HepG2 (cell line): ENCODE measurements around the gene DLG2. TPM values are rescaled to one million over a fixed set of nuclear protein-coding genes. Genes with fewer than 3 reads are reported as not detected.

Experiments
- ATAC-seq: fragments of 200-7000 bp; cut with Tn5 transposase; 3 replicates; pipeline ENCODE4 v1.9.1; 2020; ENCODE audit warnings: mild to moderate bottlenecking, moderate library complexity
- BruUV-seq: library from RNA; stranded (reverse); fragments of 400-500 nt; replicated peaks from 2 replicates; lab custom pipeline; 2021; lab: Mats Ljungman, UMichigan
- CTCF ChIA-PET: fragments of 300-600 bp; formaldehyde crosslinking; extraction: SDS; loops from one replicate; lab custom pipeline; 2021; ENCODE audit warnings: low total read pairs, inconsistent platforms, low intra/inter-chr PET ratio; lab: Yijun Ruan, JAX
- POLR2A ChIA-PET: fragments of 350-600 bp; sonication (Branson Sonifier 250); formaldehyde crosslinking; loops from one replicate; lab custom pipeline; 2020; ENCODE audit warnings: antibody characterized with exemption, inconsistent platforms; lab: Yijun Ruan, JAX
- DNase-seq: peaks from one replicate; pipeline ENCODE4 v3.0.0-alpha.2; 2015; ENCODE audit warnings: low spot score
- FAIRE-seq: peaks from 3 replicates; lab custom pipeline; 2011; peaks lifted over from hg19 to GRCh38; lab: Jason Lieb, UNC
- H2AFZ ChIP-seq: one replicate; pipeline ENCODE4 v1.6.1; 2011; ENCODE audit warnings: low read length, inconsistent platforms
- H3K27ac ChIP-seq: fragments of 300-600 bp; 3 replicates; pipeline ENCODE4 v1.8.0; 2011; ENCODE audit warnings: mixed run types, mild to moderate bottlenecking, mixed read lengths, low read length, inconsistent platforms; ENCODE audit not compliant: insufficient read depth; ENCODE audit errors: extremely low read length
- H3K27me3 ChIP-seq, 2 experiments: fragments of 200-600 bp in 1 of 2; 2 replicates in 1 of 2; 3 replicates in 1 of 2; pipeline versions ENCODE4 v1.6.0 to v1.8.0; 2011; ENCODE audit warnings: low read length in 2 of 2, mild to moderate bottlenecking in 2 of 2, moderate library complexity in 2 of 2, inconsistent platforms in 1 of 2; ENCODE audit not compliant: insufficient read depth in 2 of 2, control insufficient read depth in 1 of 2
- H3K36me3 ChIP-seq, 2 experiments: fragments of 200-600 bp in 1 of 2; replicated peaks in 1 of 2; 2 replicates in 1 of 2; 3 replicates in 1 of 2; pipeline versions ENCODE4 v1.5.1 to v1.8.0; 2011; ENCODE audit warnings: low read length in 2 of 2, inconsistent platforms in 1 of 2; ENCODE audit not compliant: insufficient read depth in 2 of 2, control insufficient read depth in 1 of 2
- H3K4me1 ChIP-seq: 2 replicates; pipeline ENCODE4 v1.5.1; 2012; ENCODE audit warnings: low read length, inconsistent platforms; ENCODE audit not compliant: insufficient read depth
- H3K4me2 ChIP-seq: 2 replicates; pipeline ENCODE4 v1.6.0; 2011; ENCODE audit warnings: low read depth, low read length, inconsistent platforms
- H3K4me3 ChIP-seq, 3 experiments: fragments of 200-600 bp in 1 of 3; sonication (generic), shearing (Covaris generic) in 1 of 3; replicated peaks in 1 of 3; 2 replicates each; pipeline ENCODE4 v1.5.1; 2011 to 2016; ENCODE audit warnings: low read length in 3 of 3, inconsistent platforms in 2 of 3, low read depth in 2 of 3, mild to moderate bottlenecking in 2 of 3, control low read depth in 1 of 3, mixed read lengths in 1 of 3; ENCODE audit not compliant: insufficient read depth in 1 of 3
- H3K79me2 ChIP-seq: one replicate; pipeline ENCODE4 v1.6.1; 2011; ENCODE audit warnings: low read length, inconsistent platforms; ENCODE audit not compliant: insufficient read depth
- H3K9ac ChIP-seq: 2 replicates; pipeline ENCODE4 v1.6.0; 2011; ENCODE audit warnings: mild to moderate bottlenecking, low read depth, low read length, inconsistent platforms; ENCODE audit not compliant: insufficient read depth
- H3K9me3 ChIP-seq: 2 replicates; pipeline ENCODE4 v1.5.1; 2012; ENCODE audit warnings: mild to moderate bottlenecking, low read length
- H4K20me1 ChIP-seq: 2 replicates; pipeline ENCODE4 v1.6.0; 2011; ENCODE audit warnings: inconsistent platforms, mild to moderate bottlenecking, low read length, moderate library complexity; ENCODE audit not compliant: insufficient read depth
- MTF1 ChIP-seq: sonication (generic); formaldehyde crosslinking; IDR thresholded peaks from 2 replicates; pipeline ENCODE4 v1.5.0; 2020; ENCODE audit warnings: missing genetic modification reagents
- STAT5B ChIP-seq: sonication (generic); formaldehyde crosslinking; IDR thresholded peaks from 2 replicates; pipeline ENCODE4 v1.4.0; 2020; ENCODE audit warnings: missing genetic modification reagents
- TERF1 ChIP-seq: sonication (generic); formaldehyde crosslinking; IDR thresholded peaks from 2 replicates; pipeline ENCODE4 v1.8.0; 2022; ENCODE audit warnings: mild to moderate bottlenecking, missing genetic modification reagents, moderate library complexity
- ZBTB14 ChIP-seq: sonication (generic); formaldehyde crosslinking; IDR thresholded peaks from 2 replicates; pipeline ENCODE4 v1.4.0; 2020; ENCODE audit warnings: missing genetic modification reagents
- ZNF550 ChIP-seq: sonication (generic); formaldehyde crosslinking; IDR thresholded peaks from 2 replicates; pipeline ENCODE4 v1.4.0; 2020; ENCODE audit warnings: mild to moderate bottlenecking, missing genetic modification reagents, borderline replicate concordance
- WGBS: methylation state at CpG from one replicate; pipeline ENCODE4 v1.1.6; 2017; ENCODE audit warnings: low lambda C conversion rate; 5-methylcytosine and 5-hydroxymethylcytosine counted together
- in situ Hi-C: cut with HindIII; loops from 2 replicates; pipeline ENCODE4 v1.10.0; 2017; ENCODE audit warnings: low pct_unique_long_range_greater_than_20kb; ENCODE audit not compliant: extremely low pct_ligation_motif_present
- intact Hi-C: fragments of 100-400 bp; cut with micrococcal nuclease; formaldehyde crosslinking; loops from one replicate; pipeline ENCODE4 v1.10.0; 2022; ENCODE audit not compliant: unreplicated experiment
- polyA plus RNA-seq, 8 experiments: library from polyadenylated mRNA; depleted of rRNA in 3 of 8; stranded (reverse) in 7 of 8; unstranded in 1 of 8; fragments of >200 nt; fragmentation: Illumina TruSeq in 4 of 8; extraction: Trizol in 4 of 8; gene quantifications; 2 replicates each; pipeline versions ENCODE4 v1.2.1 to v1.2.3, GENCODE V29; 2011 to 2016; ENCODE audit warnings: low read depth in 4 of 8, missing spikeins in 1 of 8, mixed read lengths in 1 of 8; ENCODE audit not compliant: insufficient read depth in 1 of 8
- total RNA-seq, 5 experiments: library from RNA; depleted of rRNA; stranded (reverse); fragments of >200 nt; fragmentation: Illumina TruSeq; extraction: Trizol; gene quantifications; 2 replicates each; pipeline ENCODE4 v1.2.3, GENCODE V29; 2016; ENCODE audit warnings: low read depth in 1 of 5

Gene DLG2
- total and polyA plus RNA-seq, 2 of the 13 experiments (the other 11 are each of a cell fraction or from before 2014, with no cell fraction given): 0.46 to 1.0 TPM

GRCh38 chr11:83681031-83681781 lies 1945.9 kb downstream of the DLG2 start:
- no peak overlapping the region for H3K9ac ChIP-seq
- no peaks in the 10 kb centered on the region for H4K20me1 ChIP-seq
- ATAC-seq (no peak), DNase-seq (no peak), FAIRE-seq (no peak)
- no peaks in the 10 kb centered on the region for H3K27me3 ChIP-seq
- H3K9me3 ChIP-seq: no peaks in the 10 kb centered on the region
- no TSS peak for BruUV-seq
- H3K36me3 ChIP-seq: no peaks in the 10 kb centered on the region
- in situ Hi-C loops (no loop called here), intact Hi-C loops (no loop called here)
- no peak overlapping the region for H3K4me2 ChIP-seq
- H3K27ac ChIP-seq: no peak overlapping the region
- no peaks in the 10 kb centered on the region for H3K79me2 ChIP-seq
- H3K4me1 ChIP-seq: no peaks in the 10 kb centered on the region
- TF ChIP-seq STAT5B (CRISPR knock-in tag) (no peak), ZBTB14 (CRISPR knock-in tag) (no peak), MTF1 (CRISPR knock-in tag) (no peak), ZNF550 (CRISPR knock-in tag) (no peak), TERF1 (CRISPR knock-in tag) (no peak)
- ChIA-PET POLR2A (no interaction called here), CTCF (no interaction called here)
- no peak overlapping the region for H2AFZ ChIP-seq
- H3K4me3 ChIP-seq: no peak overlapping the region
- WGBS: 43% methylated on average over 15 of the region's 15 CpGs
